MM.1S (cell line): ENCODE results near the gene SPATA13.
"Not testable (repeated sequence)": the region's sequence is repeated elsewhere in the genome, so short reads cannot be mapped to it uniquely, and the experiment has no call there.

Source experiments
- DNase-seq: peaks from one replicate; pipeline ENCODE4 v3.0.0-alpha.2; 2015
- H2AFZ ChIP-seq: fragments of 300-600 bp; sonication (generic); 2 replicates; pipeline ENCODE4 v1.6.0; 2016; ENCODE audit warnings: antibody characterized with exemption, low read length
- H3F3A ChIP-seq: fragments of 300-600 bp; sonication (generic); 2 replicates; pipeline ENCODE4 v1.6.1; 2016; ENCODE audit warnings: mild to moderate bottlenecking, antibody characterized with exemption, low read length, moderate library complexity, mixed read lengths; ENCODE audit not compliant: insufficient read depth
- H3K27ac ChIP-seq: fragments of 300-600 bp; sonication (generic); 2 replicates; pipeline ENCODE4 v1.5.1; 2016; ENCODE audit warnings: mild to moderate bottlenecking, low read length
- H3K27me3 ChIP-seq: fragments of 300-600 bp; sonication (generic); replicated peaks from 2 replicates; pipeline ENCODE4 v1.6.0; 2016; ENCODE audit warnings: low read length; ENCODE audit not compliant: insufficient read depth
- H3K36me3 ChIP-seq: fragments of 300-600 bp; sonication (generic); replicated peaks from 2 replicates; pipeline ENCODE4 v1.6.1; 2016; ENCODE audit warnings: mild to moderate bottlenecking, low read length, mixed read lengths; ENCODE audit not compliant: insufficient read depth
- H3K4me1 ChIP-seq: fragments of 300-600 bp; sonication (generic); 2 replicates; pipeline ENCODE4 v1.6.1; 2016; ENCODE audit warnings: low read length, mixed read lengths
- H3K4me2 ChIP-seq: fragments of 300-600 bp; sonication (generic); 2 replicates; pipeline ENCODE4 v1.6.0; 2016; ENCODE audit warnings: low read depth, low read length
- H3K4me3 ChIP-seq: fragments of 300-600 bp; sonication (generic); 2 replicates; pipeline ENCODE4 v1.5.1; 2016; ENCODE audit warnings: low read length, mixed read lengths
- H3K79me2 ChIP-seq: fragments of 300-600 bp; sonication (generic); 2 replicates; pipeline ENCODE4 v1.6.1; 2016; ENCODE audit warnings: mixed run types, low read length, mixed read lengths
- H3K9ac ChIP-seq: fragments of 300-600 bp; sonication (generic); 2 replicates; pipeline ENCODE4 v1.6.1; 2016; ENCODE audit warnings: low read length, mixed read lengths
- H3K9me2 ChIP-seq: fragments of 300-600 bp; sonication (generic); replicated peaks from 2 replicates; pipeline ENCODE4 v1.6.1; 2016; ENCODE audit warnings: mild to moderate bottlenecking, low read length, mixed read lengths; ENCODE audit not compliant: insufficient read depth
- H3K9me3 ChIP-seq: fragments of 300-600 bp; sonication (generic); replicated peaks from 2 replicates; pipeline ENCODE4 v1.6.1; 2016; ENCODE audit warnings: mild to moderate bottlenecking, low read length, mixed read lengths; ENCODE audit not compliant: insufficient read depth
- H4K20me1 ChIP-seq: fragments of 300-600 bp; sonication (generic); 2 replicates; pipeline ENCODE4 v1.6.1; 2016; ENCODE audit warnings: mild to moderate bottlenecking, low read length, moderate library complexity, mixed read lengths; ENCODE audit not compliant: insufficient read depth
- EZH2 ChIP-seq: fragments of 300-600 bp; sonication (generic); optimal IDR thresholded peaks from 2 replicates; pipeline ENCODE3; 2017; ENCODE audit warnings: low read depth, mild to moderate bottlenecking, antibody characterized with exemption, low read length, mixed read lengths
- EZH2phosphoT487 ChIP-seq: fragments of 300-600 bp; sonication (generic); IDR thresholded peaks from 2 replicates; pipeline ENCODE4 v1.6.1; 2018; ENCODE audit warnings: antibody characterized with exemption, low read length
- TF ChIP-seq, protein P1 (sequence below): fragments of 300-600 bp; sonication (generic); IDR thresholded peaks from 2 replicates; pipeline ENCODE4 v1.5.1; 2016; ENCODE audit warnings: antibody characterized with exemption, low read length, mixed read lengths

Gene SPATA13

DNA sequence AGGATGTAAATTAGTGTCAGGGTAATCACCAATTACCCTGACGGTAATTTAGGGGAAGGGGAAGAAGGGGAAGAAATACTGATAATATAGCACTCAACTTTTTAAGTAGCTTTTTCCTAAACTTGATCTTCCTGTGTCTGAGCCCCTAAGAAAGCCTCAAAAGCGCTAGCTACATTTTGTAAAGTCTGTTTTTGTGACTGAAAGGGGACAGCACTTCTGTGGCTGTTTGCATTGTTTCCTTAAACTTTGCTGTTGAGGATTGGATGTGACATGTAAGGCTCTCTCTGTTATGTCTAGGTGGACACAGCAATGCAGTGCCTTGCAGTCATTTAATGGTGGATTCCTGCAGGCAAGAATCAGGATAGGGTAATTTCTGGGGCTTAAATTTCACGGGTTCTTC lies 42.8 kb downstream of the SPATA13 start:
- no peak overlapping the region for H3K27ac ChIP-seq
- no peaks in the 10 kb centered on the region for H4K20me1 ChIP-seq
- peaks cover 5% of the 10 kb centered on the region; the same call in 1 of the 2 replicates for H3K4me1 ChIP-seq
- no peaks in the 10 kb centered on the region for H3K27me3 ChIP-seq
- no peak overlapping the region for H3K9ac ChIP-seq
- H3K4me2 ChIP-seq, result peak overlapping the region; percentile 55; the same call in 1 of the 2 replicates
- no peak overlapping the region for H2AFZ ChIP-seq
- TF ChIP-seq EZH2, result no peak
- TF ChIP-seq, protein P1, sequence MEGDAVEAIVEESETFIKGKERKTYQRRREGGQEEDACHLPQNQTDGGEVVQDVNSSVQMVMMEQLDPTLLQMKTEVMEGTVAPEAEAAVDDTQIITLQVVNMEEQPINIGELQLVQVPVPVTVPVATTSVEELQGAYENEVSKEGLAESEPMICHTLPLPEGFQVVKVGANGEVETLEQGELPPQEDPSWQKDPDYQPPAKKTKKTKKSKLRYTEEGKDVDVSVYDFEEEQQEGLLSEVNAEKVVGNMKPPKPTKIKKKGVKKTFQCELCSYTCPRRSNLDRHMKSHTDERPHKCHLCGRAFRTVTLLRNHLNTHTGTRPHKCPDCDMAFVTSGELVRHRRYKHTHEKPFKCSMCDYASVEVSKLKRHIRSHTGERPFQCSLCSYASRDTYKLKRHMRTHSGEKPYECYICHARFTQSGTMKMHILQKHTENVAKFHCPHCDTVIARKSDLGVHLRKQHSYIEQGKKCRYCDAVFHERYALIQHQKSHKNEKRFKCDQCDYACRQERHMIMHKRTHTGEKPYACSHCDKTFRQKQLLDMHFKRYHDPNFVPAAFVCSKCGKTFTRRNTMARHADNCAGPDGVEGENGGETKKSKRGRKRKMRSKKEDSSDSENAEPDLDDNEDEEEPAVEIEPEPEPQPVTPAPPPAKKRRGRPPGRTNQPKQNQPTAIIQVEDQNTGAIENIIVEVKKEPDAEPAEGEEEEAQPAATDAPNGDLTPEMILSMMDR, result no peak
- TF ChIP-seq EZH2phosphoT487, result no peak
- no peaks in the 10 kb centered on the region for H3F3A ChIP-seq
- H3K9me2 ChIP-seq, result no peaks in the 10 kb centered on the region
- DNase-seq, result no peak
- H3K4me3 ChIP-seq, result no peak overlapping the region
- H3K79me2 ChIP-seq, result no peaks in the 10 kb centered on the region
- H3K9me3 ChIP-seq, result no peaks in the 10 kb centered on the region
- no peaks in the 10 kb centered on the region for H3K36me3 ChIP-seq

DNA sequence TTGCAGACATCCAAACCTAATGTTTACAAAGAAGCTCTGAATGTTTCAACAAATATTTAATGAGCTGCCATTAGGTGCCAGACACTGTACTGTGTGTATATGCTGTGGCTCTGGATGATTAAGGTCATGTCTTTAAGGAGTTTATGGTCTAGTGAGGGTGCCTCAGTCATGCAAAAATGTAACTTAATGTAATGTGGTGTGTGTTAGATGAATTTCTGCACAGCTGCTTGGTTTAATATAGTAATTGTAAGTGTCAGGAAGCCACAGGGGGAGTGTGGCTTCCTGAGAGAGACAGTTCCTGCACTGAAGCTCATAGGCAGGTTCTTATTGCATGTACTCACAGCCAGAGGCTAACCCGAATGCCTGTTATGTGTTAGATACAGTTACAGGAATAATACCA lies 43.3 kb downstream of the SPATA13 start:
- H4K20me1 ChIP-seq, result no peaks in the 10 kb centered on the region
- H3K9me3 ChIP-seq, result no peaks in the 10 kb centered on the region
- no peak overlapping the region for H3K4me3 ChIP-seq
- no peaks in the 10 kb centered on the region for H3K27me3 ChIP-seq
- H3K4me2 ChIP-seq, result peak overlapping the region; percentile 55
- no peaks in the 10 kb centered on the region for H3K79me2 ChIP-seq
- H3K9me2 ChIP-seq, result no peaks in the 10 kb centered on the region
- no peak overlapping the region for H2AFZ ChIP-seq
- peak; percentile 48 for DNase-seq
- no peak overlapping the region for H3K9ac ChIP-seq
- no peaks in the 10 kb centered on the region for H3F3A ChIP-seq
- peaks cover 5% of the 10 kb centered on the region; the same call in 1 of the 2 replicates for H3K4me1 ChIP-seq
- H3K36me3 ChIP-seq, result no peaks in the 10 kb centered on the region
- no peak overlapping the region for H3K27ac ChIP-seq
- TF ChIP-seq, protein P1, result no peak
- TF ChIP-seq EZH2 (no peak), EZH2phosphoT487 (no peak)

DNA sequence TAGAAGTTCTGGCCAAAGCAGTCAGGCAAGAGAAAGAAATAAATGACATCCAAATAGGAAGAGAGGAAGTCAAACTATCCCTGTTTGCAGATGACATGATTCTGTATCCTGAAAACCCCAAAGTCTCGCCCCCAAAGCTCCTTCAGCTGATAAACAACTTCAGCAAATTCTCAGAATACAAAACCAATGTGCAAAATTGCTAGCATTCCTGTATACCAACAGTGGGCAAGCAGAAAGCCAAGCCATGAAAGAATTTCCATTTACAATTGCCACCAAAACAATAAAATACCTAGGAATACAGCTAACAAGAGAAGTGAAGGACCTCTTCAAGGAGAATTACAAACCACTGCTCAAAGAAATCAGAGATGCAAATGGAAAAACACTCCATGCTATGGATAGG lies 44.6 kb downstream of the SPATA13 start:
- H3K36me3 ChIP-seq, H3F3A ChIP-seq, H3K27ac ChIP-seq, H3K9me2 ChIP-seq, H3K27me3 ChIP-seq, H3K9ac ChIP-seq, H3K4me1 ChIP-seq, H4K20me1 ChIP-seq, H2AFZ ChIP-seq, H3K4me2 ChIP-seq, H3K9me3 ChIP-seq, DNase-seq, H3K79me2 ChIP-seq, H3K4me3 ChIP-seq: not testable (repeated sequence)

DNA sequence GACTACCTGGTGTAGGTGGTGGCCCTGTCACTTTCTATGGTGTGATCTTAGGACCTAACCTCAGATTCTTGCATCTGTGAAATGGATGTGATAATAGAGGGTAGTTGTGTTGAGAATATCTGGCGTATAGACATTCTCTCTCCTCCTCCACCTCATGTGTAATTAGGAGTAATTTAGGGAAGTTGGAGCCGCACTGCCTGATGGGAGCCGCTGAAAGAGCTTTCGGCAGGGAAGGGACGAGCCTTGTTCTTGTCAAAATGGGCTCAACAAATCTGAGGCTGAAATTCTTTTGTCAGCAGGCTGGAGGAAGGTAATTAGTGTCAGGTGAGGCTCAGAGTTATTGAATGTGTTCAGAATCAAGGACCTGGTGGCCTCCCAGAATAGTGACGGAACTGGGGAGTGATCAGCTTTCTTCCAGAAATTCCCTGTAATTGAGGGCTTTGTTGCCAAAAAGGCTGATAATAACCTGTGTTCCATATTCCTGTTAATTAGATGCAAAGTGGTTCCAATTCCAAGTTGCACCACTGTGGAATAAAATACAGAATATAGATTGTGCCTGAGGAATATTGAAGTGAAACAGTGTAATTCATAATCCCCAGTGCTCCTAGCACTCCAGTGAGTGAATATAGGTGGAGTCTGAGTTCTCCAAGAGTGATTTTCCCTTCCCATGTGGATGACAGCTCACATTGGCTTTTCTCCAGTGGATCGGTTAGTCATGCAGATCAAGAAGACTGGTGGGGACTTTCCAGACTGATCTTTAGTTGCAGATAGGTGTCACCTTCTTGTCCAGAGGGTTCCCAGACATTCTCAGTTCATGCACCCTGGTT lies 47.5 kb downstream of the SPATA13 start:
- TF ChIP-seq, protein P1, result no peak
- no peak for TF ChIP-seq EZH2
- no peak for TF ChIP-seq EZH2phosphoT487
- Histone ChIP-seq H3K79me2 (no peaks in the 10 kb centered on the region), H3F3A (no peaks in the 10 kb centered on the region), H4K20me1 (no peaks in the 10 kb centered on the region), H3K36me3 (no peaks in the 10 kb centered on the region), H3K4me1 (peaks cover 5% of the 10 kb centered on the region; the same call in 1 of the 2 replicates), H3K27ac (no peak overlapping the region), H3K4me2 (no peak overlapping the region), H3K9me3 (no peaks in the 10 kb centered on the region), H3K4me3 (no peak overlapping the region), H3K27me3 (no peaks in the 10 kb centered on the region), H3K9ac (no peak overlapping the region), H2AFZ (no peak overlapping the region), H3K9me2 (no peaks in the 10 kb centered on the region)
- no peak for DNase-seq
